Neural progenitor cell (in vitro differentiated cells): ENCODE measurements around the gene EYS. TPM values are rescaled to one million over a fixed set of nuclear protein-coding genes. Genes with fewer than 3 reads are reported as not detected.

Experiments
- DNase-seq: peaks from one replicate; pipeline ENCODE4 v3.0.0-alpha.2; 2016; ENCODE audit warnings: low spot score
- H2AFZ ChIP-seq: fragments of 200-600 bp; sonication (generic); replicated peaks from 2 replicates; pipeline ENCODE4 v1.6.1; 2016; ENCODE audit warnings: antibody characterized with exemption
- H3F3A ChIP-seq: fragments of 200-600 bp; sonication (generic); 2 replicates; pipeline ENCODE4 v1.6.1; 2016; ENCODE audit warnings: antibody characterized with exemption, low read depth
- H3K27ac ChIP-seq: fragments of 200-600 bp; sonication (generic); 2 replicates; pipeline ENCODE4 v1.5.1; 2016; ENCODE audit warnings: mild to moderate bottlenecking
- H3K27me3 ChIP-seq: fragments of 200-600 bp; sonication (generic); 2 replicates; pipeline ENCODE4 v1.6.1; 2016; ENCODE audit warnings: mild to moderate bottlenecking, moderate library complexity
- H3K36me3 ChIP-seq: fragments of 200-600 bp; sonication (generic); 2 replicates; pipeline ENCODE4 v1.5.1; 2016
- H3K4me1 ChIP-seq: fragments of 200-600 bp; sonication (generic); 2 replicates; pipeline ENCODE4 v1.6.1; 2016; ENCODE audit warnings: mixed run types
- H3K4me2 ChIP-seq: fragments of 200-600 bp; sonication (generic); 2 replicates; pipeline ENCODE4 v1.6.1; 2016
- H3K4me3 ChIP-seq: fragments of 200-600 bp; sonication (generic); 2 replicates; pipeline ENCODE4 v1.5.1; 2016
- H3K79me2 ChIP-seq: fragments of 200-600 bp; sonication (generic); 2 replicates; pipeline ENCODE4 v1.6.1; 2016; ENCODE audit warnings: low read depth
- H3K9ac ChIP-seq: fragments of 200-600 bp; sonication (generic); 2 replicates; pipeline ENCODE4 v1.6.1; 2016
- H3K9me3 ChIP-seq: fragments of 200-600 bp; sonication (generic); 2 replicates; pipeline ENCODE4 v1.5.1; 2016; ENCODE audit warnings: low read depth
- H4K20me1 ChIP-seq: fragments of 200-600 bp; sonication (generic); 2 replicates; pipeline ENCODE4 v1.6.1; 2016; ENCODE audit warnings: low read depth
- H3K27ac Mint-ChIP-seq: 3 replicates; pipeline ENCODE4 v1.8.0; 2021; ENCODE audit warnings: mixed read lengths
- H3K27me3 Mint-ChIP-seq: 2 replicates; pipeline ENCODE4 v1.8.0; 2022; ENCODE audit warnings: low read depth, mild to moderate bottlenecking, inconsistent platforms, moderate library complexity, mixed read lengths; ENCODE audit not compliant: insufficient read depth
- H3K36me3 Mint-ChIP-seq: 3 replicates; pipeline ENCODE4 v1.8.0; 2021; ENCODE audit warnings: mixed read lengths
- H3K4me1 Mint-ChIP-seq: 3 replicates; pipeline ENCODE4 v1.8.0; 2021; ENCODE audit warnings: mixed read lengths
- H3K4me3 Mint-ChIP-seq: 3 replicates; pipeline ENCODE4 v1.8.0; 2021; ENCODE audit warnings: mild to moderate bottlenecking, moderate library complexity, mixed read lengths
- H3K9me3 Mint-ChIP-seq: 3 replicates; pipeline ENCODE4 v1.8.0; 2020; ENCODE audit warnings: mixed read lengths
- EZH2 ChIP-seq: fragments of 200-600 bp; sonication (generic); IDR thresholded peaks from 2 replicates; pipeline ENCODE4 v1.6.1; 2017; ENCODE audit warnings: antibody characterized with exemption, mild to moderate bottlenecking, moderate library complexity
- EZH2phosphoT487 ChIP-seq: fragments of 200-600 bp; sonication (generic); IDR thresholded peaks from 2 replicates; pipeline ENCODE4 v1.6.1; 2017; ENCODE audit warnings: antibody characterized with exemption
- total RNA-seq: library from RNA; depleted of rRNA; stranded (reverse); fragments of >200 nt; gene quantifications from 2 replicates; pipeline ENCODE4 v1.2.3, GENCODE V29; 2015; ENCODE audit warnings: low replicate concordance
- TF ChIP-seq, protein P1 (sequence below): fragments of 200-600 bp; sonication (generic); IDR thresholded peaks from 2 replicates; pipeline ENCODE4 v1.5.1; 2017; ENCODE audit warnings: antibody characterized with exemption, mild to moderate bottlenecking

Gene EYS
- total RNA-seq, 1 donor from 2014 or later, result not detected

DNA sequence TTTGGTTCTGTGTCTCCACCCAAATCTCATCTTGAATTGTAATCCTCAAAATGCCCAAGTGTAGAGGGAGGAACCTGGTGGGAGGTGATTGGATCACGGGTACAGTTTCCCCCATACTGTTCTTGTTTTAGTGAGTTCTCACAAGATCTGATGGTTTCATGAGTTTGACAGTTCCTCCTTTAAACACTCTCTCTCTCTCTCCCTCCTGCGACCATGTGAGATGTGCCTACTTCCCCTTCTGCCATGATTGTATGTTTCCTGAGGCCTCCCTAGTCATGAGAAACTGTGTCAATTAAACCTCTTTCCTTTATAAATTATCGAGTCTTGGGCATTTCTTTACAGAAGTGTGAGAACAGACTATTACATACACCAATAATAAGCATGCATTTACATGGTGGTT, 12.1 kb upstream of the EYS start:
- Histone ChIP-seq H3F3A (no peaks in the 10 kb centered on the region), H2AFZ (no peak overlapping the region), H3K36me3 (no peaks in the 10 kb centered on the region), H3K4me1 (no peaks in the 10 kb centered on the region), H3K4me2 (no peak overlapping the region), H3K27me3 (no peaks in the 10 kb centered on the region), H4K20me1 (no peaks in the 10 kb centered on the region), H3K27ac (no peak overlapping the region), H3K4me3 (no peak overlapping the region), H3K9me3 (peaks cover 4% of the 10 kb centered on the region), H3K9ac (no peak overlapping the region), H3K79me2 (no peaks in the 10 kb centered on the region)
- H3K4me1 Mint-ChIP-seq, result peaks cover 2% of the 10 kb centered on the region
- H3K9me3 Mint-ChIP-seq, result peaks cover 8% of the 10 kb centered on the region
- H3K36me3 Mint-ChIP-seq, result no peaks in the 10 kb centered on the region
- peaks cover 2% of the 10 kb centered on the region for H3K27me3 Mint-ChIP-seq
- no peak overlapping the region for H3K27ac Mint-ChIP-seq
- DNase-seq, result no peak
- H3K4me3 Mint-ChIP-seq, result no peak overlapping the region
- TF ChIP-seq EZH2 (no peak), EZH2phosphoT487 (no peak)
- TF ChIP-seq, protein P1, sequence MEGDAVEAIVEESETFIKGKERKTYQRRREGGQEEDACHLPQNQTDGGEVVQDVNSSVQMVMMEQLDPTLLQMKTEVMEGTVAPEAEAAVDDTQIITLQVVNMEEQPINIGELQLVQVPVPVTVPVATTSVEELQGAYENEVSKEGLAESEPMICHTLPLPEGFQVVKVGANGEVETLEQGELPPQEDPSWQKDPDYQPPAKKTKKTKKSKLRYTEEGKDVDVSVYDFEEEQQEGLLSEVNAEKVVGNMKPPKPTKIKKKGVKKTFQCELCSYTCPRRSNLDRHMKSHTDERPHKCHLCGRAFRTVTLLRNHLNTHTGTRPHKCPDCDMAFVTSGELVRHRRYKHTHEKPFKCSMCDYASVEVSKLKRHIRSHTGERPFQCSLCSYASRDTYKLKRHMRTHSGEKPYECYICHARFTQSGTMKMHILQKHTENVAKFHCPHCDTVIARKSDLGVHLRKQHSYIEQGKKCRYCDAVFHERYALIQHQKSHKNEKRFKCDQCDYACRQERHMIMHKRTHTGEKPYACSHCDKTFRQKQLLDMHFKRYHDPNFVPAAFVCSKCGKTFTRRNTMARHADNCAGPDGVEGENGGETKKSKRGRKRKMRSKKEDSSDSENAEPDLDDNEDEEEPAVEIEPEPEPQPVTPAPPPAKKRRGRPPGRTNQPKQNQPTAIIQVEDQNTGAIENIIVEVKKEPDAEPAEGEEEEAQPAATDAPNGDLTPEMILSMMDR, result no peak

DNA sequence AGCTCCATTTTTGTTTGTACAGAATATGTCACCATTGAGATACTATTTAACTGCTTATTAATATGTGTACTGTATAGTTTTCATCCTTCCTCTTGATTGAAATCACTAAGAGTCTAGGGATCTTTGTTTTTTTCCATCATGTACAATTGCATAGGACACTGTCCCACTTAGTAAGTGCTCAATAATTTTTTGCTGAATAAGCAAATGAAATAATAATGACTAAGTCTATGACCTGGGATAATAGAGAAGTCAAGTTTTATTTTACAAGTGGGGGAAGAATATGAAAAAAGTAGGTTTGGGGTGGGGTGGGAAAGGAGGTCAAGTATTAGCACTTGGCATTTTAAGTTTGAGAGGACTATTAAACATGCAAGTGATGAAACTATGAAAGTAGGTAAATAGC, 4.5 kb upstream of the EYS start:
- H3K27ac ChIP-seq, result no peak overlapping the region
- TF ChIP-seq, protein P1, result no peak
- TF ChIP-seq EZH2phosphoT487, result no peak
- peaks cover 11% of the 10 kb centered on the region for H3K4me1 ChIP-seq
- H3K79me2 ChIP-seq, result no peaks in the 10 kb centered on the region
- Mint-ChIP-seq H3K27me3 (peaks cover 6% of the 10 kb centered on the region), H3K4me3 (no peak overlapping the region), H3K9me3 (no peaks in the 10 kb centered on the region), H3K27ac (no peak overlapping the region), H3K4me1 (peaks cover 26% of the 10 kb centered on the region), H3K36me3 (no peaks in the 10 kb centered on the region)
- H3F3A ChIP-seq, result no peaks in the 10 kb centered on the region
- H3K4me2 ChIP-seq, result no peak overlapping the region
- H3K9ac ChIP-seq, result no peak overlapping the region
- DNase-seq, result no peak
- no peaks in the 10 kb centered on the region for H3K36me3 ChIP-seq
- H3K4me3 ChIP-seq, result no peak overlapping the region
- H3K27me3 ChIP-seq, result no peaks in the 10 kb centered on the region
- no peak overlapping the region for H2AFZ ChIP-seq
- no peaks in the 10 kb centered on the region for H4K20me1 ChIP-seq
- H3K9me3 ChIP-seq, result no peaks in the 10 kb centered on the region

DNA sequence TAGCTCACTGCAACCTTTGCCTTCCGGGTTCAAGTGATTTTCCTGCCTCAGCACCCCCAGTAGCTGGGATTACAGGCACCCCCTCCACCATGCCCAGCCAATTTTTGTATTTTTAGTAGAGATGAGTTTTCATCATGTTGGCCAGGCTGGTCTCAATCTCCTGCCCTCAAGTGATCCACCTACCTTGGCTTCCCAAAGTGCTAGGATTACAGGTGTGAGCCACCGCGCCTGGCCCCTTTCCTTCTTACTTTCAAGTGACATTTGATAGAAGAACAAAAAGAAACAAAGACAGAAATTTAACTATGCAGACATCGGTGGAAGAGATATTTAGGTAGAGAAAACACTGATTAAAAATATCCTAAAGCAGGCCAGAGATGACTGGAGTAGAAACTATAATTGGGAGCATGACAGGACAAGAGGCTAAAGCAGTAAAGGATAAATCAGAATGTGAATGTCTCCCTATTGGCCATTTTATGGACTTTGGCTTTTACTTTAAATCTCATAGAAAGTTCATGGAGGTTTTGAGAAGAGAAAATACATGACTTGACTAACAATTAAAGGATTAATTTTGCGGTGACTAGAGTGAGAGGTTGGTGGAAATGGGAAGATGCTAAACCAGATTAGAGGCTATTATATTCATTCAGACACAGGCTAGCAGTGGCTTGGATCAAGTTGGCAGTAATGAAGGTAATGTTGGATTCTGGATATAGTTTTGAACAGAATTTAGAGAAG, 2.2 kb upstream of the EYS start:
- Histone ChIP-seq H3K4me3 (no peak overlapping the region), H2AFZ (no peak overlapping the region), H3F3A (no peaks in the 10 kb centered on the region), H3K4me2 (no peak overlapping the region), H3K9me3 (no peaks in the 10 kb centered on the region), H3K9ac (no peak overlapping the region), H3K79me2 (no peaks in the 10 kb centered on the region), H3K36me3 (no peaks in the 10 kb centered on the region), H3K27ac (no peak overlapping the region), H4K20me1 (no peaks in the 10 kb centered on the region), H3K27me3 (no peaks in the 10 kb centered on the region), H3K4me1 (peaks cover 25% of the 10 kb centered on the region)
- H3K27me3 Mint-ChIP-seq, result peaks cover 4% of the 10 kb centered on the region
- TF ChIP-seq, protein P1, result no peak
- TF ChIP-seq EZH2 (no peak), EZH2phosphoT487 (no peak)
- peaks cover 30% of the 10 kb centered on the region for H3K4me1 Mint-ChIP-seq
- H3K9me3 Mint-ChIP-seq, result no peaks in the 10 kb centered on the region
- H3K4me3 Mint-ChIP-seq, result no peak overlapping the region
- H3K27ac Mint-ChIP-seq, result no peak overlapping the region
- no peak for DNase-seq
- H3K36me3 Mint-ChIP-seq, result no peaks in the 10 kb centered on the region
